Measurements from ENCODE around the gene LRRC74B.
"Not testable (repeated sequence)": the region's sequence is repeated elsewhere in the genome, so short reads cannot be mapped to it uniquely, and the experiment has no call there.

LRRC74B gene

DNA sequence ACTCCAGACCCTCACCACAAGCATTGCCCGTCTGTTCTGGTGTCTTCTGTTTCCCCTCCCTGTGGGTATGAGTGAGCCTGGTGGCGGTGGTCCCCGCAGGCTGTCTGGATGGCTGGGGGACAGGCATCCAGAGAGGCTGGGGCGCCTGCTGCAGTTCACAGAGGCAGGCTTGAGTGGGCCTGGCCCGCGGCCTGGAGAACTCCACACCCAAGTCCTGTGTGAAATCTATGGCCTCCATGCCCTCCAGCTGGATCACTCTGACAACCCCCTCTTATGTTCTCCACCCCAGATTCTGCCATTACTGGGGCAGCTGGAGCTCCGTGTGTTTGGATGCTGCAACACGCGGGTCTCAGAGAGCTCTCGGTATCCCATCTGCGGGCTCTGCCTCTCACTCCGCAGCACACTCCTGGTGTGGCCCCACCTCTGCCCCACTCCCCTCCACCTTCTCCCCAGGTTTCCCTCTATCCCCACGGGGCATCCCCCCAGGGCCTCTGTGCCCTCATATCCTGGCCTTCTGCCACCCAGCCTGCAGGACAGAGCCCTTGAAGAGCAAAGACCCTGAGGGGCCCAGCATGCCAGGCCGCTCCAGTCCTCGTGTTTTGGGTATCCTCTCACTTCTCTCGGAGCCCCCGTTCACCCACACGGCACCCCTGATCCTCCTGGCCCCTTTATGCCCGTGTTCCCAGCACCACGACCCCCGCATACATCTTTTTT is 31.3 kb downstream of the LRRC74B start:
- DNase-seq (ENCODE audit: low read depth, low spot score) = no peak

DNA sequence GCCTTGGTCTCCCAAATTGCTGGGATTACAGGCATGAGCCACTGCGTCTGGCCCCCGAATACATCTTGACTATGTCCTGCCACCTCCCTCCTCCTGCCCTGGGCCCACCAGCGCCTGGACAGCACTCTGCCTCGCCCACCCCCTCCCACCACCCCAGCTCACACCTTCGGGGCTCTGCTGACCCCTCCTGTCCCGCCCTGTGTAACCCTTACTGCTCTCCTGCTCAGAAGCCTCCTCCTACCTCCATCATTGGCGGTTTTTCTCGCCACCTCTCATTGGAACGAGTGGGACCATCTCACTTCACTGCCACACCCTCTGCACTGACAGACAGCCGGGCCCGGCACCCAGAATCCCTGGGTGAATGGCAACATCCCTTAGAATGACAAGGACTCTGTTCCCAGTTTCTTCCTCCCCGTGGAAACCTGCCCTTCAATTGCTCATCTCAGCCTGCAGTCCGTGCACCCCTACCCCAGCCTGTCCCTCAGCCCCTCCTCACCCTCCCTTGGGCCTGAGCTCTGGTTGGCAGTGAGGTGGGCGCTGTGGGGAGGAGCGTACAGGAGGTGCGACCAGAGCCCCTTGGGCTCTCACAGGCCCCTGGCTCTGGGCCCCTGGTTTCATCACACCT is 32.2 kb downstream of the LRRC74B start:
- DNase-seq (ENCODE audit: low read depth, low spot score) = no peak

DNA sequence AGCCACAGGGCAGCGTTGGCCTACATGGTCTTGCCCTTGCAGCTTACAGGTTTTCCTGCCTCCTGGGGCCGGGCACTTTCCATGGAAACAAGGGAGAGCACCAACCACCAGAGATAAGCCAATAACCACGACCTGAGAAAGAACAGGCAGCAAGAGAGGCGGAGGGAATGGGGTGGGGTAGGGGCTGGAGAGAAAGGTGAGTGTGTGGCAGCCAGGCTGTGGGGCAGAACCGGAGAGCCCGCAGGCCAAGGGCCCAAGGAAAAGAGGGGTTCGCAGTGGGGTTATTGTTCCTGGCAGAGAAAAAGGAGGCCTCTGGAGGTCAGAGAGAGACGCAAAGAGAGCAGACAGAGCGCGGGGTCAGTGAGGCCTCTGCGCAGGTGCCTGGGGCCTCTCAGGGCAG is 33.2 kb downstream of the LRRC74B start:
- DNase-seq (ENCODE audit: low read depth, low spot score) = no peak

DNA sequence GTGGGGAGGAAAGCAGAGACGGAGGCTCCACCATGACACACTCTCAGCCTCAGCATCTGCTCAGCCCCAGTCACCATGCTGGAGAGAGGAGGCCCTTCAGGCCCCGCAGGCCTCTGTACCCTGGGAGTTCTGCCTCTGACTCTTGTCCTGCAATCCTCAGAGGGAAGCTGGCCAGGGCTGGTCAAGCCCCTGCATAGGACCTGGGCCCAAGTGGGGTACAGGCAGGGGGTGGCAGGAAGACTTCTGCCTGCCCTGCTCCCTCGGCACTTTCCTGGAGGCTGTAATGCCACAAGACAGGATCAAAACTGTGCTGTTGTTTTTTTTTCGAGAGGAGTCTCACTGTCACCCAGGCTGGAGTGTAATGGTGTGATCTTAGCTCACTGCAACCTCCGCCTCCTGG is 33.7 kb downstream of the LRRC74B start:
- DNase-seq (ENCODE audit: low read depth, low spot score) = no peak

DNA sequence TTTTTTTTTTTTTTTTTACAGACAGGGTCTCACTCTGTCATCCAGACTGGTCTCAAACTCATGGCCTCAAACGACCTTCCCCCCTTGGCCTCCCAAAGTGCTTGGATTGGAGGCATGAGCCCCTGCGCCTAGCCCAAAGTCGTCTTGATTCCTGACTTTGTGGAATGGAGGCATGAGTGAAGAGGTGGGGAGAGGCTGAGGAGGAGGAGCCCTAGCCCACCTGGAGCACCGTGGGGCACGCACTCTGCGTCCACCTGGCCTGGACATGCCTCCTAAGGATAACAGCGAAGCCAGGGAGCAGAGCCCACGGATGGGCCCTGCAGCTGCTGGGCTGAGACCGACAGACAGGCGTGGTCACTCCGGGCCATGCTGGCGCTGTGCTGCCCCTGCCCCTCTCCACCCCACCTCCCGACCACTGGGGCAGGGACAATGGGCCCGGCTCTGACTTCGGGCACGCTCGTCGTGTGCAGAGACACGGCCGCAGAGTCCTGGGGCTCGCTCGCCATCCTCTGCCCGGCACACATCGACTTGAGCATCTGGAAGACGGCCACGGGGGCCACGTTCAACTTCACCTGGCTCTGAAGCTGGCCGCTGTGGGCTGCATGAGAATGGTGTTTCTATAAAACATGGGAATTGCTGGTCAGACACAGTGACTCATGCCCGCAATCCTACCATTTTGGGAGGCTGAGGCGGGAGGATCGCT is 34.8 kb downstream of the LRRC74B start:
- DNase-seq (ENCODE audit: low read depth, low spot score) = no peak

DNA sequence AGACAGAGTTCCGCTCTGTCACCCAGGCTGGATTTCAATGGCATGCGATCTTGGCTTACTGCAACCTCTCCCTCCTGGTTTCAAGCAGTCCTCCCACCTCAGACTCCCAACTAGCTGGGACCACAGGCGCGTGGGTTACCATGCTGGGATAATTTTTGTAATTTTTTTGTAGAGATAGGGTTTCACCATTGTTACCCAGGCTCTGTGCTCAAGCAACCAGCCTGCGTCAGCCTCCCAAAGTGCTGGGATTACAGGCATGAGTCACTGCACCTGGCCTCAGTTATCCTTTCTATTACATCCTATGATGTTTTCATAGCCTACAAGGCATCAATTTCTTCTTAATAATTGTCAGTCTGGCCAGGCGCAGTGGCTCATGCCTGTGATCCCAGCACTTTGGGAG is 36.5 kb downstream of the LRRC74B start:
- no peak for DNase-seq (ENCODE audit: low read depth, low spot score)

DNA sequence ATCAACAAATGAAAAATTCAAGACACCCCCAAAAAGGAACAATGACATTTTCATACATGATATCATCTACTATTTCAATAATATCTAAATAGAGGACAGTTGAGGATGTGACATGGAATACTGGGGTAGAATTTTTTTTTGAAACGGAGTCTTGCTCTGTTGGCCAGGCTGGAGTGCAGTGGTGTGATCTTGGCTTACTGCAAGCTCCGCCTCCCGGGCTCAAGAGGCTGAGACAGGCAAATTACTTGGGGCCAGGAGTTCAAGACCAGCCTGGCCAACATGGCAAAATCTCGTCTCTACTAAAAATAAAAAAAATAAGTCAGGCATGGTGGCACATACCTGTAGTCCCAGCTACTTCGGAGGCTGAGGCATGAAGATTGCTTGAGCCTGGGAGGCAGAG is 41.4 kb downstream of the LRRC74B start:
- no peak for DNase-seq (ENCODE audit: low read depth, low spot score)

DNA sequence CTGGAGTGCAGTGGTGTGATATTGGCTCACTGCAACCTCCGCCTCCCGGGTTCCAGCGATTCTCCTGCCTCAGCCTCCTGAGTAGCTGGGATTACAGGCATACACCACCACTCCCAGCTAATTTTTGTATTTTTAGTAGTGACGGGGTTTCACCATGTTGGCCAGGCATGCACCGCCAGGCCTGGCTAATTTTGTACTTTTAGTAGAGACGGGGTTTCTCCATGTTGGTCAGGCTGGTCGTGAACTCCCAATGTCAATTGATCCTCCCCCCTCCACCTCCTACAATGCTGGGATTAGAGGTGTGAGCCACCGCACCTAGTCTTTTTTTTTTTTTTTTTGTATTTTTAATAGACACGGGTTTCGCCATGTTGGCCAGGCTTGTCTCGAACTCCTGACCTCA is 42.2 kb downstream of the LRRC74B start:
- not testable (repeated sequence) for DNase-seq (ENCODE audit: low read depth, low spot score)

DNA sequence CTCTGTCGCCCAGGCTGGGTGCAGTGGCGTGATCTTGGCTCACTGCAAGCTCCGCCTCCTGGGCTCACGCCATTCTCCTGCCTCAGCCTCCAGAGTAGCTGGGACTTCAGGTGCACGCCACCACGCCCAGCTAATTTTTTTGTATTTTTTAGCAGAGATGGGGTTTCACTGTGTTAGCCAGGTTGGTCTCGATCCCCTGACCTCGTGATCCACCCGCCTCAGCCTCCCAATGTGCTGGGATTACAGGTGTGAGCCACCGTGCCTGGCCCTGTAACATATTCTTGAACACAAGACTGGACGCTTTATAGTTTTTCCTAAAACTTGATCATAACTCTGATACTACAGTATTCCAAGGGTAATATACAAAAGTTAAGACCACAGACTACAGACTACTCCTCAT is 45.5 kb downstream of the LRRC74B start:
- not testable (repeated sequence) for DNase-seq (ENCODE audit: low read depth, low spot score)

DNA sequence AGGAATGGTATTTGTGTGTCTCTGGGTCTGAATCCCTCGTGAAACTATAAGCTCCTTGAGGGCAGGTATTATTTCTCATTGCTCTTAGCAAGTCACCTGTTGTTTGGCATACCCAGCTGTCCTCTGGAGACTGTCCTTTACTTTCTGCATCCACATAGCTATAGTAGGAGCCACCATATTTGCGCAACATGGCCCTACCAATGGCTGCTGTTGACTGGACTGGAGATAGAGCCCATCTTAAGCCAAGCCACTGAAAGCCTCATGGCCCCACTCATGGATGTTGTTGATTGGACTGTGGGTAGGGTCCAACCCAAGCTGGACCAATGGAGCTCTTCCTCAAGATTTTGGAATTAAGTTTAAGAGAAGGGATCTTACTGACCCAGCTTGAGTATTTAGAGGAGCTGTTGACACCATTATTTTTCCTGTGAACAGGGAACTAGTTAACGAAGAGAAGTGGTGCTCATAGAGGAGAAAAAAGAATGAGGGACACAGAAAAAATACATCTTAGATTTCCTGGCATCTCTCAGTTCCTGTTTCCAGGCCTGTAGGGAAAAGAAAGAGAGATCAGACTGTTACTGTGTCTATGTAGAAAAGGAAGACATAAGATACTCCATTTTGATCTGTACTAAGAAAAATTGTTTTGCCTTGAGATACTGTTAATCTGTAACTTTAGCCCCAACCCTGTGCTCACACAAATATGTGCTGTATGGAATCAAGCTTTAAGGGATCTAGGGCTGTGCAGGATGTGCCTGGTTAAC is 47.2 kb downstream of the LRRC74B start:
- no peak for DNase-seq (ENCODE audit: low read depth, low spot score)

DNA sequence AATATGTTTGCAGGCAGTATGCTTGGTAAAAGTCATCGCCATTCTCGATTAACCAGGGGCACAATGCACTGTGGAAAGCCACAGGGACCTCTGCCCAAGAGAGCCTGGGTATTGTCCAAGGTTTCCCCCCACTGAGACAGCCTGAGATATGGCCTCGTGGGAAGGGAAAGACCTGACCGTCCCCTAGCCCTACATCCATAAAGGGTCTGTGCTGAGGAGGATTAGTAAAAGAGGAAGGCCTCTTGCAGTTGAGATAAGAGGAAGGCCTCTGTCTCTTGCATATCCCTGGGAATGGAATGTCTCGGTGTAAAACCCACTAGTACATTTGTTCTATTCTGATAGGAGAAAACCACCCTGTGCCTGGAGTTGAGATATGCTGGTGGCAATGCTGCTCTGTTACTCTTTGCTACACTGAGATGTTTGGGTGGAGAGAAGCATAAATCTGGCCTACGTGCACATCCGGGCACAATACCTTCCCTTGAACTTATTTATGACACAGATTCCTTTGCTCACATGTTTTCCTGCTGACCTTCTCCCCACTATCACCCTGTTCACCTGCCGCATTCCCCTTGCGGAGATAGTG is 47.9 kb downstream of the LRRC74B start:
- DNase-seq (ENCODE audit: low read depth, low spot score) = not testable (repeated sequence)

DNA sequence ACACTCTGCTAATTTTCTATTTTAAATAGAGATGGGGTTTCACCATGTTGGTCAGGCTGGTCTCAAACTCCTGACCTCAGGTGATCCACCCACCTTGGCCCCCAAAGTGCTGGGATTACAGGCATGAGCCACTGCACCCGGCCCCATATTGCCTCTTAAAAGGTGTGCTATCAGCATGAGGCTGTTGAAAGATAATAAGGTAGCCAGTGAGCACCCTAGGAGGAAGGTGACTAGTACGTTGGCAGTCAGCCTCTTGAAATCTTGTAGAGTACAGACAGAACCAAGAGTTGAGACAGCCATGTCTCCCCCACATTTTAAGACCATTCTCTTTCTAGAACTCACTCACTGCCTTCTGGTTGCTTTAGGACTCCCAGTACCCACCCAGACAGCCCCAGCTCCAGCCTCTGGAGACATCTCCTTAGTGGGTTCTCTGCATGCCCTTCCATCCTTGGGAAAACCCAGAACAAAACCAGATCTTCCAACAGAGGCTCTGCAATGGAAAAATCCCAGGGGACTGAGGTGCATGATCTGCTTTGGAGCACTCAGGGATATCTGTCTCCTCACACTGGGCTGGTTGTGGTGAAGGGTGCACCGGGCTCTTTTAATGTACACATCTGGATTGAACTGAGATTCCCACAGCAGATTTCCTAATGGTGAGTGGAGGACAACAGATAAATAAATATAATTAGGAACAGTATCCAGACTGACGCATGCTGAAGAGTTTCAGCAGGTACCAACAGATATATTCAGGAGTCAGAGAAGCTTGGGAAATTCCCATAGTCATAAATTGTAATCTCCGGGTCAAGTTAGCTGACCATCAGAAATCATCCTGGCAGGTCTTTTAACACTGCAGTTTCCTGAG is 49.4 kb downstream of the LRRC74B start:
- DNase-seq (ENCODE audit: low read depth, low spot score) = no peak

DNA sequence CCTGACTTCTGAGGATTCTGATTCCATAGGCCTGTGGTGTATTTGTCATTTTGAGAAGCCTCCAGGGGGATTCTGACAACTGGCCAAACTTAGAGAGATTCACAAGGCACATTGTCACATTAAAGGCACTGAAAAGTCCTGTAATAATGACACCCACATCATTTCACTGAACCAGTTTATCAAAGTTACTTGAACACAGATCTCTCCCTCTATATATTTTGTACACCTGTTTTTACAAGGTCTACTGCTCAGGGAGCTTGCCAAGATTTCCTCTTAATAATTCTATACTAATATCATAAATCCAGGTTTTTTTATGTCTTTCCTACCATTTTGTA is 50.0 kb downstream of the LRRC74B start:
- DNase-seq (ENCODE audit: low read depth, low spot score) = no peak

DNA sequence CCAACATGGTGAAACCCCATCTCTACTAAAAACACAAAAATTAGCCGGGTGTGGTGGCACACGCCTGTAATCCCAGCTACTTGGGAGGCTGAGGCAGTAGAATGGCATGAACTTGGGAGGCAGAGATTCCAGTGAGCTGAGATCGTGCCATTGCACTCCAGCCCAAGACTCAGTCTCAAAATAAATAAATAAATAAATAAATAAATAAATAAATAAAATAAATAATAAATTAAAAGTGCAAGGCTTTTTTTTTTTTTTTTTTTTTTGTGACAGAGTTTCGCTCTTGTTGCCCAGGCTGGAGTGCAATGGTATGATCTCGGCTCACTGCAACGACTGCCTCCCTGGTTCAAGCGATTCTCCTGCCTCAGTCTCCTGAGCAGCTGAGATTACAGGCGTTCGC is 51.1 kb downstream of the LRRC74B start:
- DNase-seq (ENCODE audit: low read depth, low spot score) = not testable (repeated sequence)

DNA sequence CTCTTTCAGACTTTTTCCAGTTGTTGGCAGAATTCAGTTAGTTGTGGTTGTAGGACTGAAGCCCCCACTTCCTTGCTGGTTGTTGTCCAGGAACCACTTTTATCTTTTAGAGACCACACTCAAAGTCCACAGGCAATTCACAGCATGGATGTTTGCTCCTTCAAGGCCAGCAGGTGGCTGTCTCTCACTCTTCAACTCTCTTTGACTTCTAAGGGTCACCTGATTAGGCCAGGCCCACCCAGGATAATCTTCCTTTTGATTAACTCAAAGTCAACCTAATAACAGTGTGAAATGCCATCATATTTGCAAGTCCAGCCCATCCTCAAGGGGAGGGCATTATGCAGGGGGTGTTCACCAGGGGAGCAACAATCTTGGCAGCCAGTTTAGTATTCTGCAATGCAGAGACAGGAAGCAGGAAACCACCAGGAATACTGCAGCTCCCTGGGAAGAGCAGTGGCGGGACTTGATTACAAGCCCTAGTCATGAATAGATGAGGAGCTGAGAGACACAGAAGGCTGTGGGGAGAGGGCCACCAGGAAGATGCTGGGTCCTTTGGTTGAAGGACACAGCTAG is 52.4 kb downstream of the LRRC74B start:
- no peak for DNase-seq (ENCODE audit: low read depth, low spot score)

DNA sequence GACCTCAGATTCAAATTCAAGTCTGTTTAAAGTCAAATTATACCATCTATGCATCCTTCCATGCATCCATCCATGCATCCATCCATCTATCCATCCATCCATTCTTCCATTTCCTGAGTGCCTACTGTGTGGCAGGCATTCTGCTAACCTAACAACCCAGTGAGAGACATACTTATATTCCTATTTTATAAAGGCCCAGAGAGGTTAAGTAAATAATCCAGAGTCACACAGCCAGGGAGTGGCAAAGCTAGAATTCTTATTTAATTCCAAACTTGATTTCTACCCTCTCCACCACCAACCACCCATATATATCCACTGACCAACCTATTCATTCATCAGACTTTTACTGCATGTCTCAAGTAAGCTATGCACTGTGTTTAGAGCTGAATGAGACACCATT is 53.8 kb downstream of the LRRC74B start:
- DNase-seq (ENCODE audit: low read depth, low spot score) = no peak

DNA sequence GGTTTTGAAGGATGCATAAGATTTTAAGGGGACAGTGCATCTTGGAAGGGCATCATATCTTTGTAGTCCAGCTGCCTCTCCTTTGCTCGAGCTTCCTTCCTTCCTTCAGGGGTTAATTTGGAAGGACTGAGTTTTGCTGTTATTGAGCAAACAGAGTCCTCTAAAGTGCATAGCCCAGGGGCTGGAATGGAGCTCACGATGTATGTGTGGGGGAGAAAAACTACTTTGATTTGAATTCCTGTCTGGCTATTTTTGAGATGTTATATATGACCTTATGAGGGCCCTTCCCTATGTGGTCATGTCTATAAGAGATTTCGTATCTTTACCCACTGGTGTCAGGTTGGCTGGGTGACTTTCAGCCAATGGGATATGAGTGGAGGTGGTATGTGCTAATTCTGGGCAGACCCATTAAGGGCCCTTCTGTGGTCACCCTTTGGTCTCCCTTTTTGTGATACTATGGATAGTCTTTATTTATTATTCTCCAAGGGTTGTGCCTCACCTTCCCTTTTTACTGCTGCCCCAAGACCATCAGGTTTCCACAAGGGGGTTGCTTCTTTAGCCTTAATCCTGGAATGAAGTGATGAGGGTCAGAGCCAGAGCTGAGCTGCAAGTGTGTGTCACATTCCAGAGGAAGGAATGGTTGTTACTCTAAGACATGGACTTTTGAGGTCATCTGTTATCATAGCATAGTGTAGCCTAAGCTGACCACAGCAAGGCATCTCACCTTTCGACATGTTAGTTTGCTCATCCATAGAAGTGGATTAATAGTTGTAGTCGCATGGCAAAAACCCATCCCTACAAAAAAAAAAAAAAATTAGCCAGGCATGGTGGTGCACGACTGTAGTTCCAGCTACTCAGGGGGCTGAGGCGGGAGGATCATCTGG is 54.6 kb downstream of the LRRC74B start:
- DNase-seq (ENCODE audit: low read depth, low spot score) = no peak

DNA sequence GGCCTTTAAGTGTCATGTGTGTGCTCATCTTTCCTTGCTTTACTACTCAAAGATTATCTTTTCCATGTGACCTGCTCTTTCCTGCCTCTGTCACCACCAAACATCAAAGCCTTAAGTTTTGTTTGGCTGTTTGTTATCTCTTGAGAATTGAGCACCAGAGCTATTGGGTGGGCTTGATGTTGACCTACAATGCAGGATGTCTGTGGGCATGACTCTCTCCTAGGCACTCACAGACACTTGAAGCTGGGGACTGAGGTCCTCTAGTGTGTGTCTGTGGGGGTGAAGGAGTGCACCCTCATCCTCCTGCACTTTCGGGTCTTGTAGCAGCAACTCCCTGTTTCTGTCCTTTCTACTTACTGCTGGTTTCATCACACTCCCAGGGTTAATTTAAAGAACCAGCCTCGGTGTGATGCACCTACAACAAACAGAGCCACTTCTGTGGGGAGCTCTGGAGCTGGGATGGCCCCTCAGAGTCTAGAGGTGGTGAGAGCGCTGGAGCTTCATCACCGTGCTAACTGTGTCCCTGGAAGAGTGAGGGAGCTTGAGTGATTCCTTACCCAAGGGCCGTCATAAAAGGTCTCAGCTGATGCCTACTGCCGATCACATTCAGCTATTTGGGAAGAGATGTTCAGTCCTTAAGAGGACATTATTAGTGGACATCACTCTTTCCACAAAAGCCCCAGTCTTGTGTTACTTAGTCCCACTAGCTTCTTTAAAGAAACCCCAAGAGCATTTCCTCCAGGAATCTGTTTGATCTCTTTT is 56.3 kb downstream of the LRRC74B start:
- DNase-seq (ENCODE audit: low read depth, low spot score) = no peak

Measured in smooth muscle cell of the brain vasculature (primary cell).